Heart left ventricle (tissue), 16 donors: Measurements from ENCODE around the gene MSMP. TPM values are rescaled to one million over a fixed set of nuclear protein-coding genes. Genes with fewer than 3 reads are reported as not detected.

ENCODE experiments used
- ATAC-seq, 4 donors: fragments of 200-7000 bp; cut with Tn5 transposase; one replicate each; pipeline ENCODE4 v1.9.1; 2020 to 2022; ENCODE audit warnings: moderate library complexity in 4 of 4, mild to moderate bottlenecking in 3 of 4, moderate number of reproducible peaks in 1 of 4
- DNase-seq, 5 donors: peaks; one replicate each; pipeline ENCODE4 v3.0.0-alpha.2; 2020
- H3K27ac ChIP-seq, 12 donors: fragments of 200-600 bp; sonication (generic) in 4 of 12; one replicate each; pipeline versions ENCODE4 v1.5.0 to v1.8.0; 2016 to 2022; ENCODE audit warnings: mild to moderate bottlenecking in 2 of 12
- H3K27me3 ChIP-seq, 9 donors: fragments of 200-600 bp; sonication (generic) in 2 of 9; one replicate each; pipeline versions ENCODE4 v1.5.1 to v1.8.0; 2016 to 2022; ENCODE audit warnings: mild to moderate bottlenecking in 3 of 9
- H3K36me3 ChIP-seq, 9 donors: fragments of 200-600 bp; sonication (generic) in 2 of 9; one replicate each; pipeline versions ENCODE4 v1.5.0 to v1.8.0; 2018 to 2022; ENCODE audit warnings: mild to moderate bottlenecking in 2 of 9
- H3K4me1 ChIP-seq, 12 donors: fragments of 200-600 bp; sonication (generic) in 4 of 12; one replicate each; pipeline versions ENCODE4 v1.5.0 to v1.8.0; 2016 to 2022; ENCODE audit warnings: mild to moderate bottlenecking in 3 of 12
- H3K4me3 ChIP-seq, 12 donors: fragments of 200-600 bp; sonication (generic) in 4 of 12; one replicate each; pipeline versions ENCODE4 v1.5.0 to v1.8.0; 2017 to 2022; ENCODE audit warnings: mild to moderate bottlenecking in 9 of 12, moderate library complexity in 4 of 12
- H3K9me3 ChIP-seq, 12 donors: fragments of 200-600 bp; sonication (generic) in 4 of 12; one replicate each; pipeline versions ENCODE4 v1.5.0 to v1.8.0; 2016 to 2022; ENCODE audit warnings: mild to moderate bottlenecking in 1 of 12
- CTCF ChIP-seq, 12 donors: fragments of 200-600 bp; sonication (generic) in 4 of 12; IDR thresholded peaks; one replicate each; pipeline versions ENCODE4 v1.5.0 to v1.8.0; 2018 to 2022; ENCODE audit warnings: antibody characterized with exemption in 12 of 12, mild to moderate bottlenecking in 5 of 12
- POLR2A ChIP-seq, 2 donors: fragments of 450-650 bp; IDR thresholded peaks; one replicate each; pipeline ENCODE4 v1.6.1; 2017; ENCODE audit warnings: antibody characterized with exemption in 2 of 2, mild to moderate bottlenecking in 2 of 2, moderate library complexity in 2 of 2
- WGBS, 4 donors: extraction: QIAGEN DNeasy Blood & Tissue Kit in 2 of 4; methylation state at CpG; one replicate each; pipeline versions ENCODE4 v1.1.5 to v1.1.7; 2013 to 2018; 5-methylcytosine and 5-hydroxymethylcytosine counted together
- intact Hi-C, 10 donors: fragments of 100-400 bp; cut with DNase I; formaldehyde crosslinking; loops; one replicate each; pipeline versions ENCODE4 v1.11.1 to v1.14.2; 2022
- polyA plus RNA-seq, 2 donors: library from polyadenylated mRNA; stranded (reverse); fragments of 200-250 nt; gene quantifications; one replicate each; pipeline ENCODE4 v1.2.3, GENCODE V29; 2013
- total RNA-seq, 9 donors: library from RNA; depleted of rRNA in 2 of 9; stranded (reverse); fragments of >200 nt in 2 of 9; fragmentation: NEBNext Ultra II Directional in 3 of 9; extraction: Animal tissue kit (Norgen Biotek cat#: 25700) in 3 of 9; gene quantifications; one replicate each; pipeline versions ENCODE4 v1.1.0 to v1.2.4, GENCODE V29; 2016 to 2023
- donor health status: ischemic (EF 13 %, LVEDD 7.1; RV severe dilation, severe dysfunction).
- donor health status: healthy with polysubstance abuse.
- donor health status: DM: no; HTN: yes; CAD: no.
- donor health status: DM: no; HTN: no; CAD: no.
- donor health status: ischemic (EF 25% LVEDD 6.9; RV normal size, moderate dysfunction).
- donor health status: ischemic (EF 25% LVEDD 5.7; RV mildly dilated, moderate dysfunction).
- donor health status: healthy.
- donor health status: DM: yes; HTN: yes; CAD: no.
- donor health status: ischemic (EF 35%, LVEDD 5.7; RV mildly dilated, moderate dysfunction).
- donor health status: nonischemic (EF 11% LVEDD 7.7; RV severe dilation, severe dysfunction).
- donor health status: DM: yes; HTN: yes; CAD: no.
- donor health status: PGD.
- donor health status: ischemic (EF 29% LVEDD 5.4; RV normal size, mild dysfunction).
- donor health status: nonischemic (EF 23%, LVEDD 6.1; RV moderate dilation, normal function).

The MSMP gene
- total and polyA plus RNA-seq, 11 donors: 0.26 TPM; not detected in 10

- intact Hi-C loops: no loop called here
- Histone ChIP-seq H3K4me1 (no peaks in the 10 kb centered on the region), H3K36me3 (peaks cover 18 to 100% (median 100%) of the 10 kb centered on the region in 9 donors), H3K27ac (no peak overlapping the region), H3K27me3 (no peaks in the 10 kb centered on the region), H3K9me3 (no peaks in the 10 kb centered on the region), H3K4me3 (no peak overlapping the region)
- no peak for DNase-seq
- TF ChIP-seq CTCF (IDR thresholded peaks at IDR 0.05): no peak
- no peak for TF ChIP-seq POLR2A (IDR thresholded peaks at IDR 0.05)
- ATAC-seq: no peak
- 90 to 92% (median 91%) methylated on average over 15 of the region's 15 CpGs for WGBS, 4 donors
Observed at GRCh38 chr9:35718721-35719511, 35.2 kb downstream of the MSMP start.

GRCh38 chr9:35717132-35717870 lies 36.8 kb downstream of the MSMP start:
- Histone ChIP-seq H3K27me3 (no peaks in the 10 kb centered on the region), H3K9me3 (no peaks in the 10 kb centered on the region), H3K27ac (no peak overlapping the region), H3K4me3 (no peak overlapping the region), H3K36me3 (peaks cover 19 to 100% (median 100%) of the 10 kb centered on the region in 9 donors), H3K4me1 (no peaks in the 10 kb centered on the region)
- DNase-seq (no peak), ATAC-seq (no peak)
- 89 to 92% (median 90%) methylated on average over 8 to 14 of the region's 14 CpGs for WGBS, 4 donors
- intact Hi-C loops: no loop called here
- TF ChIP-seq POLR2A (IDR thresholded peaks at IDR 0.05): no peak
- no peak for TF ChIP-seq CTCF (IDR thresholded peaks at IDR 0.05)

- 87 to 92% (median 88%) methylated on average over 4 of the region's 4 CpGs for WGBS, 4 donors
- Histone ChIP-seq H3K27me3 (no peaks in the 10 kb centered on the region), H3K27ac (no peak overlapping the region), H3K4me3 (no peak overlapping the region), H3K9me3 (no peaks in the 10 kb centered on the region), H3K4me1 (peaks cover 0 to 3% (median 0%) of the 10 kb centered on the region in 12 donors), H3K36me3 (peaks cover 19 to 100% (median 100%) of the 10 kb centered on the region in 9 donors)
- intact Hi-C loops: loop anchor here in 1 of 10 donors (1.0 kb wide), 1 partner anchor 15 kb away; no protein-coding TSS in a partner anchor
- ATAC-seq: peak in 2 of 4 donors; percentile 3 to 10
- DNase-seq: no peak
- TF ChIP-seq CTCF (IDR thresholded peaks at IDR 0.05) (no peak), POLR2A (IDR thresholded peaks at IDR 0.05) (no peak)
Observed at GRCh38 chr9:35716230-35716629, 37.8 kb downstream of the MSMP start.
